ENCODE measurements around the gene TMEM14C.

DNA sequence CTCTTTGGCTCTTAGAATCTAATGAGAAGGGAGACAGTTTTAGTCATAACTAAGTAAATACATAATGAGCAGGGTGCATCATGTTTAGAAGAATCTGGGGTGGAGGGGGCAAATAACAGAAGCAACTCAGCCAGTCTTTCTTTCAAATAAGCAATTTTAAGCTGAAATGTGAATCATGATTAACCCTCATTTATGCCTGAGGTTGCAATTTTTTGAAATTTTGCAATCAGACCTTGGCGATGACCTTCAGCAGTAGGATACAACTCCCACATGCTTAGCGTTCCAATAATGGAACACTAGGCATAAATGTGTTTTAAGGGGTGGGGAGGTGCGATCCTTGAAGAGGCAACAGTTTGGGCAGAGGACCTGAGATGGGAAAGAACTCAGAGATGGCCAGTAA, 55.4 kb downstream of the TMEM14C start:
- no peak for TF ChIP-seq POLR2A (IDR thresholded peaks at IDR 0.05)
- TF ChIP-seq, protein P1, sequence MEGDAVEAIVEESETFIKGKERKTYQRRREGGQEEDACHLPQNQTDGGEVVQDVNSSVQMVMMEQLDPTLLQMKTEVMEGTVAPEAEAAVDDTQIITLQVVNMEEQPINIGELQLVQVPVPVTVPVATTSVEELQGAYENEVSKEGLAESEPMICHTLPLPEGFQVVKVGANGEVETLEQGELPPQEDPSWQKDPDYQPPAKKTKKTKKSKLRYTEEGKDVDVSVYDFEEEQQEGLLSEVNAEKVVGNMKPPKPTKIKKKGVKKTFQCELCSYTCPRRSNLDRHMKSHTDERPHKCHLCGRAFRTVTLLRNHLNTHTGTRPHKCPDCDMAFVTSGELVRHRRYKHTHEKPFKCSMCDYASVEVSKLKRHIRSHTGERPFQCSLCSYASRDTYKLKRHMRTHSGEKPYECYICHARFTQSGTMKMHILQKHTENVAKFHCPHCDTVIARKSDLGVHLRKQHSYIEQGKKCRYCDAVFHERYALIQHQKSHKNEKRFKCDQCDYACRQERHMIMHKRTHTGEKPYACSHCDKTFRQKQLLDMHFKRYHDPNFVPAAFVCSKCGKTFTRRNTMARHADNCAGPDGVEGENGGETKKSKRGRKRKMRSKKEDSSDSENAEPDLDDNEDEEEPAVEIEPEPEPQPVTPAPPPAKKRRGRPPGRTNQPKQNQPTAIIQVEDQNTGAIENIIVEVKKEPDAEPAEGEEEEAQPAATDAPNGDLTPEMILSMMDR (IDR thresholded peaks at IDR 0.05): no peak
